HL-60 (cell line): ENCODE results near the gene RPL12.
A peak's percentile ranks its signal among the peaks of the same experiment; 100 is the strongest.

ENCODE experiments used
- CTCF ChIP-seq: IDR thresholded peaks from one replicate; pipeline ENCODE4 v1.5.1; 2011; ENCODE audit warnings: low read length, control low read depth, inconsistent platforms; ENCODE audit not compliant: insufficient read depth
- POLR2AphosphoS5 ChIP-seq: IDR thresholded peaks from 2 replicates; pipeline ENCODE4 v1.6.1; 2012; ENCODE audit warnings: low read depth
- SPI1 ChIP-seq: IDR thresholded peaks from 2 replicates; pipeline ENCODE4 v1.6.1; 2012; ENCODE audit warnings: low read depth, mild to moderate bottlenecking, borderline replicate concordance

- TF ChIP-seq CTCF (no peak), POLR2AphosphoS5 (peak; percentile 43), SPI1 (no peak)
These were observed 4.3 kb downstream of the RPL12 start for GRCh38 chr9:127446713-127447415.
